HCT116 (cell line): ENCODE data around the gene GRB10. TPM values are rescaled to one million over a fixed set of nuclear protein-coding genes. Genes with fewer than 3 reads are reported as not detected.

ENCODE experiments used
- ATAC-seq: fragments of 200-7000 bp; cut with Tn5 transposase; 2 replicates; pipeline ENCODE4 v1.9.1; 2020; ENCODE audit warnings: mild to moderate bottlenecking, moderate library complexity
- BruUV-seq: library from RNA; stranded (reverse); fragments of 400-500 nt; replicated peaks from 2 replicates; lab custom pipeline; 2021; lab: Mats Ljungman, UMichigan
- CTCF ChIA-PET: fragments of 300-600 bp; sonication (Branson Sonifier 250); formaldehyde crosslinking; loops from one replicate; lab custom pipeline; 2021; ENCODE audit warnings: antibody characterized with exemption; lab: Charles Lee
- POLR2A ChIA-PET: fragments of 300-600, 350-600 bp; sonication (Branson Sonifier 250); formaldehyde crosslinking; loops from one replicate; lab custom pipeline; 2021; ENCODE audit warnings: antibody characterized with exemption; lab: Charles Lee
- RAD21 ChIA-PET, 2 experiments: fragments of 300-600 bp; sonication (Branson Sonifier 250); formaldehyde crosslinking; loops; one replicate each; lab custom pipeline; 2023; ENCODE audit warnings: low total read pairs in 2 of 2; ENCODE audit not compliant: uncharacterized antibody in 2 of 2, unreplicated experiment in 2 of 2, low non-redundant PET in 1 of 2; lab: Charles Lee
- DNase-seq: peaks from one replicate; pipeline ENCODE4 v3.0.0-alpha.2; 2010; ENCODE audit warnings: low read depth, low spot score
- H2AFZ ChIP-seq: fragments of 200-600 bp; shearing (Covaris generic), sonication (generic); 2 replicates; pipeline ENCODE4 v1.6.1; 2017; ENCODE audit warnings: low read depth, mixed run types, mixed read lengths, antibody characterized with exemption, low read length; ENCODE audit not compliant: poor library complexity, severe bottlenecking
- H3K27ac ChIP-seq: 2 replicates; pipeline ENCODE4 v1.5.1; 2012; ENCODE audit warnings: low read depth, low read length
- H3K27me3 ChIP-seq: fragments of 200-600 bp; sonication (generic); 2 replicates; pipeline ENCODE4 v1.6.1; 2016; ENCODE audit warnings: mixed run types, low read length, mixed read lengths; ENCODE audit not compliant: insufficient read depth
- H3K36me3 ChIP-seq, 2 experiments: fragments of 200-500 bp in 1 of 2; fragments of 200-600 bp in 1 of 2; sonication (Bioruptor generic) in 1 of 2; sonication (generic) in 1 of 2; 2 replicates each; pipeline versions ENCODE4 v1.5.1 to v1.6.1; 2014 to 2016; ENCODE audit warnings: low read length in 2 of 2, inconsistent platforms in 1 of 2, mixed read lengths in 1 of 2, mixed run types in 1 of 2; ENCODE audit not compliant: insufficient read depth in 2 of 2, control insufficient read depth in 1 of 2
- H3K4me1 ChIP-seq, 2 experiments: fragments of 200-600 bp in 1 of 2; sonication (generic) in 1 of 2; 2 replicates each; pipeline versions ENCODE4 v1.5.1 to v1.6.1; 2012 to 2017; ENCODE audit warnings: low read length in 2 of 2, inconsistent platforms in 1 of 2, mild to moderate bottlenecking in 1 of 2, mixed read lengths in 1 of 2, mixed run types in 1 of 2, moderate library complexity in 1 of 2; ENCODE audit not compliant: insufficient read depth in 2 of 2, control insufficient read depth in 1 of 2
- H3K4me2 ChIP-seq: fragments of 200-600 bp; sonication (generic); 2 replicates; pipeline ENCODE4 v1.6.1; 2017; ENCODE audit warnings: mixed run types, low read length, mixed read lengths
- H3K4me3 ChIP-seq, 2 experiments: fragments of 200-600 bp in 1 of 2; sonication (generic) in 1 of 2; replicated peaks in 1 of 2; 2 replicates each; pipeline ENCODE4 v1.5.1; 2011 to 2016; ENCODE audit warnings: low read length in 2 of 2, control low read depth in 1 of 2, low read depth in 1 of 2, mild to moderate bottlenecking in 1 of 2, mixed read lengths in 1 of 2, mixed run types in 1 of 2
- H3K79me2 ChIP-seq: fragments of 200-600 bp; sonication (generic); 2 replicates; pipeline ENCODE4 v1.6.1; 2017; ENCODE audit warnings: mild to moderate bottlenecking, mixed run types, low read length, moderate library complexity, mixed read lengths; ENCODE audit not compliant: insufficient read depth
- H3K9ac ChIP-seq: fragments of 200-600 bp; sonication (generic); 2 replicates; pipeline ENCODE4 v1.6.1; 2016; ENCODE audit warnings: low read length, mixed read lengths
- H3K9me2 ChIP-seq: fragments of 200-600 bp; sonication (generic), shearing (Covaris generic); 2 replicates; pipeline ENCODE4 v1.6.1; 2017; ENCODE audit warnings: mixed run types, mild to moderate bottlenecking, moderate library complexity; ENCODE audit not compliant: insufficient read depth
- H3K9me3 ChIP-seq, 2 experiments: fragments of 200-500 bp in 1 of 2; fragments of 200-600 bp in 1 of 2; sonication (Bioruptor generic) in 1 of 2; sonication (generic) in 1 of 2; 2 replicates each; pipeline ENCODE4 v1.6.1; 2014 to 2017; ENCODE audit warnings: low read length in 2 of 2, mixed read lengths in 2 of 2, inconsistent platforms in 1 of 2, low read depth in 1 of 2, mild to moderate bottlenecking in 1 of 2, mixed run types in 1 of 2, moderate library complexity in 1 of 2; ENCODE audit not compliant: control insufficient read depth in 1 of 2, insufficient read depth in 1 of 2
- H4K20me1 ChIP-seq: fragments of 200-600 bp; sonication (generic), shearing (Covaris generic); 2 replicates; pipeline ENCODE4 v1.6.1; 2017; ENCODE audit warnings: mixed run types, mild to moderate bottlenecking, moderate library complexity; ENCODE audit not compliant: insufficient read depth
- EGR1 ChIP-seq: IDR thresholded peaks from 2 replicates; pipeline ENCODE4 v1.6.1; 2012; ENCODE audit warnings: low read depth
- EZH2 ChIP-seq: fragments of 200-600 bp; sonication (generic); IDR thresholded peaks from 2 replicates; pipeline ENCODE4 v1.6.1; 2017; ENCODE audit warnings: antibody characterized with exemption, mixed run types
- ZFX ChIP-seq: fragments of 450-650 bp; IDR thresholded peaks from 2 replicates; pipeline ENCODE4 v1.6.1; 2017
- intact Hi-C: fragments of 100-400 bp; cut with micrococcal nuclease; formaldehyde crosslinking; loops from 2 replicates; pipeline ENCODE4 v1.10.0; 2022
- total RNA-seq: library from RNA; stranded (reverse); gene quantifications from one replicate; pipeline ENCODE4 v1.2.1, GENCODE V29; 2021; ENCODE audit not compliant: unreplicated experiment

The GRB10 gene
- total RNA-seq, 1 experiment from 2014 or later, result 37.3 TPM

DNA sequence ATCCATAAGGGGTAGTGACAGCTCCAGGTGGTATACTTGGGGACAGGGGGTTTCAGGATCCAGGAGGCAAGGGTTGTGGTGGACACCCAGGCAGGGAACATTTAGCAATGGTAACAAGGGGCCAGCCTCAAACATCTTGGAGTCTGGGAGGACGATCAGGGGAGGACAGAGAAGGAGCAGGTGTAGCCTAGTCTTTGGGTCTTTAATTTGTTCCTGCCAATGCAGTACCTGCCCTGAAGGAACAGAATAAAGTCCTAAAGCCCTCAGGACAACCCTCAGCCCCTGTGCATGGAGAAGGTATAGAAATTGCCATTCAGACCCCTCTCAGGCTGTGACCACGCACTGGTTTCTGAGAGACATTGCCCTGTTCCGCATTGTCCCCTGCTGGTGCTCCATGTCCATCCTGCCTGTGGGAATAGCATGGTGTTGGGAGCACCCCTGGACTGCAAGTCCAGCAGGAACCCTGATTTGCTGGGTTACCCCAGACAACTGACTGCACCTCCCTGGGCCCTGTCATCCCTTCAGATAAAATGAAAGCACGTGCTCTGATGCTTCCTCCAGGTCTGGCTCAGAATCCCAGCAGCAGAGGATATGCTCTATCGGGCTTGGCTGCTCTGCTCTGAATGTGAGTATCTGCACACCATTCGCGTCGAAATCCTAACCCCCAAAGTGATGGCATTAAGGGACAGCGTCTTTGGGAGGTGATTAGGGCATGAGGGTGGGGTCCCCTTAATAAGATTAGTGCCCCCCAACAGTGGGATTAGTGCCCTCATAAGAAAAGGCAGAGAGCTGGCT, 241.7 kb downstream of the GRB10 start:
- CTCF ChIA-PET, result no interaction called here
- Histone ChIP-seq H2AFZ (no peak overlapping the region), H3K79me2 (no peaks in the 10 kb centered on the region), H3K4me2 (no peak overlapping the region), H3K9me3 (no peaks in the 10 kb centered on the region), H3K4me1 (no peaks in the 10 kb centered on the region), H3K27ac (no peak overlapping the region), H4K20me1 (no peaks in the 10 kb centered on the region), H3K4me3 (no peak overlapping the region), H3K27me3 (no peaks in the 10 kb centered on the region), H3K36me3 (no peaks in the 10 kb centered on the region), H3K9me2 (no peaks in the 10 kb centered on the region), H3K9ac (no peak overlapping the region)
- no peak for ATAC-seq
- RAD21 ChIA-PET, result no interaction called here
- intact Hi-C loops, result no loop called here
- no peak for TF ChIP-seq EZH2
- TF ChIP-seq ZFX, result no peak
- no peak for TF ChIP-seq EGR1
- POLR2A ChIA-PET, result no interaction called here
- DNase-seq, result no peak
- BruUV-seq, result no TSS peak

Other genes with a start within 250 kb of the GRB10 start
- not detected for gene DDC, start 217.5 kb downstream of the GRB10 start, total RNA-seq